RPMI8226 (cell line): ENCODE measurements around the gene MITD1.
"Not testable (repeated sequence)": the region's sequence is repeated elsewhere in the genome, so short reads cannot be mapped to it uniquely, and the experiment has no call there.

Experiments
- DNase-seq: peaks from one replicate; pipeline ENCODE4 v3.0.0-alpha.2; 2015

Gene MITD1

DNA sequence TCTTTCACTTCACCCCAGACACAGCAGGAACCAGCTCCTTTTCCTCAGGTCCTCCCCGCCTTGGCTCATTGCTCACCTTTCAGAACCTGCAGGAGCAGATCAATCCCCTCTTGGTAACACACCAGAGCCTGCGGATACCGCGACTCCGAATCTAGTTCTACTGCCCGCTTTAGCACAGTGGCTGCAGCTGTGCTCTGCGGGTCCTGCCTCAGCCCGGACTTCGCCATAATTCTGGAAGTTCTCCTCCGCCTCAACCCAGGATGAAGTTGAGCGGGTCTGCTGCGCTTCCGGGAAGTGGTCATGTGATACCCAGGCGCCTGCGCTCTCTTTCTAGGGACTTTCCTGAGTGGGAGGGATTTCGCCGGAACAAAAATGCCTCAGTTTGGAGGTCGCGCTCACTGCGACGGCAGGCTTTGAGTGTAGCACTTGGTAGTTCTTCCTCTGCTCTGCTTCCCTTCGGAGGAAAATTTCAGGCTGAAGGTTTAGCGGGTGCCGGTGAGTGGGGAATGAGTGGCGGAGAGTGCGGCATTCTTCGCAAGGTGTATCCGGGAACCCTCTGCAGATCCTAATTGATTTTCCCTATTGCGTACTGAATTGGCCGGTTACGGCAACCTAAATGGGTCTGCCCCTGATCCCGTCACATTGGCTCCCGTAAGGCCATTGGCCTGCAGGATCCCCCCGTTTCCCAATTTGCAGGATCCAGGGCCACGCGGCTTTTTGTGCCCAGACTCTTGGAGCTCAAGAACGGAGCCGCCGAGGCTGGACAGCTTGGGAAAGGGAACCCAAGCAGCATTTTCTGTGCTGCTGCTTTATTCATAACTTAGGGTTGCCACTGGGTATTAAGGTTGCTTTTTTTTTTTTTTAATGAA lies at the start of gene MITD1, which contains the start of gene MRPL30:
MITD1 (minus strand) TSS at position 304 of the 869 bp plus-strand sequence; CDS start at position 227, 77 bp downstream.
MRPL30 (plus strand) TSS at position 430 of the 869 bp plus-strand sequence. CDS start 5,020 bp downstream, outside the sequence.
- DNase-seq, result peak; percentile 95

DNA sequence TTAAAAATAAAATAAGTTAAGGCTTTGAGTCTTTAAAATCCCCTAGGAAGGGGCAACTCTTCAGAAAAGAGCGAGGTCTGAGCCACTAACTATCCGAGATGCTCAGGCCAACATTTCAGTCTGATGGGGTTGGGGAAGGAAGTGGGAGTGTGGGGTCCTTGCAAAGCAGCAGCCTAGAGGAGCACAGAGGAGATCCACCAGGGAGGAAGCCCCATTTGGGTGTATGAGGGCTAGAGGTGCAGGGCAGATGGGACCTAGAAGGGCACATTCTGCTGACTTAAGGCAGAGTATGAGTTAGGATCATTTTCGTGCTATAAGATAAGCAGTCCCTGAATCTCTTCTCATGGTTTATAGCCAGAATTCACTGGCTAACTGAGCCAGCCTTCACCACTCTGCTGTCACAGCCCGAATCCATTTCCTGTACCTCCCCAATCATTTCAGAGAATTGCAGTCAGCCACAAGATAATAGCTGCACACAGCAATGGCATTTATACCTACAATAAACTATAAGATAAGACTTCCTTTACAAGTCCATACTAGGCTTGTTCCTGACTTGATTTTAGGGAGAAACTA lies 37.2 kb upstream of the MITD1 start:
- DNase-seq, result no peak

- no peak for DNase-seq
Measured at GRCh38 chr2:99216096-99216495, 35.2 kb upstream of the MITD1 start.

DNA sequence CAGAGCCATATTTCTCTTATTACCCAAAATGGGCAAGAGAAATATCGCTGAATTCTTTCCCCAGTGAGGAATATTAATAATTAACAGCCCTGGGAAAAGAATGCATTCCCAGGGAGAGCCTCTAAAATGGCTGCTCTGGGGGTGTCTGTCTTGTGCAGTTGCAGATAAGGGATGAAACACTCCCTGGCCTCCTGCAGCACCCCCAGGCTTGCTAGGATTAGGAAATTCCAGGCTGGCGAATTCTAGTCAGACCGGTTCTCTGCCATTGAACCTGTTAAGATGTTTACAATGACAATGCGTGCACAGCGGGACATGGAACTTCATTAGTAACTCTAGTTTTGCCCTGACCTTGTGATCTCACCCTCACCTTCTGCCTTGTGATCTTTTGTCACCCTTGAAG lies 24.6 kb upstream of the MITD1 start:
- DNase-seq, result no peak

- DNase-seq, result no peak
Measured at GRCh38 chr2:99201959-99202678, 21.3 kb upstream of the MITD1 start.

- DNase-seq, result no peak
Measured at GRCh38 chr2:99200076-99200800, 19.4 kb upstream of the MITD1 start.

DNA sequence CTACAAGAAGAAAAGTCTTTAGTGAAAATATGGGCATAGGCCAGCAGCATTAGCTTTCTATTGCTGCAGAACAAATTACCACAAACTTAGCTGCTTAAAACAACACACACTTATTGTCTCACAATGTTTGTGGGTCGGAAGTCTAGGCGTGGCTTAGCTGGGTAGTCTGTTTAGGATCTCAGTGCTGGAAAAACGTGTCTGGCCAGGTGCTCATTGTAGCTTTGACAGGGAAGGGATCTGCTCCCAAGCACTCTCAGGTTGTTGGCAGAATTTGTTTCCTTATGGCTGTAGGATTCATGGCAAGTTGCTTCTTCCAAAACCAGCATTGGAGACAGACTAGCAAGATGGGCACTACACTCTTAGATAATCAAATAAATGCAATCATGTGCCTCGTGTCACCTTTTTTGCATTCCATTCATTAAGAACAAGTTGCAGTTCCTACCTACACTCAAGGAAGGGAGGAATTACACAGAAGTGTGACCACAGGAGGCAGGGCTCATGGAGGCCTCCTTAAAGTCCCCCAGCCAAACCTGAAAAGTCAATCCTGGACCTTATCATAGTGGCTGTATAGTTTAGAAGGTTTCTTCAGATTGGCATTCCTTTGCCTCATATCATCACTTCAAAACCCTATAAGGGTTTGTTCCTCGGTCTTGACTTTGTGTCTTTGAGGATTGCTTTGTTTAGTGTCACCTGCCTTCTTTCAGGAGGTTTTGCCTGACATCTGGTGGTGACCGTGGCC lies 17.4 kb upstream of the MITD1 start:
- no peak for DNase-seq

- DNase-seq, result not testable (repeated sequence)
Measured at GRCh38 chr2:99192364-99192763, 11.5 kb upstream of the MITD1 start.

GRCh38 chr2:99190548-99190947 lies 9.7 kb upstream of the MITD1 start:
- no peak for DNase-seq

GRCh38 chr2:99188357-99188756 lies 7.5 kb upstream of the MITD1 start:
- no peak for DNase-seq

DNA sequence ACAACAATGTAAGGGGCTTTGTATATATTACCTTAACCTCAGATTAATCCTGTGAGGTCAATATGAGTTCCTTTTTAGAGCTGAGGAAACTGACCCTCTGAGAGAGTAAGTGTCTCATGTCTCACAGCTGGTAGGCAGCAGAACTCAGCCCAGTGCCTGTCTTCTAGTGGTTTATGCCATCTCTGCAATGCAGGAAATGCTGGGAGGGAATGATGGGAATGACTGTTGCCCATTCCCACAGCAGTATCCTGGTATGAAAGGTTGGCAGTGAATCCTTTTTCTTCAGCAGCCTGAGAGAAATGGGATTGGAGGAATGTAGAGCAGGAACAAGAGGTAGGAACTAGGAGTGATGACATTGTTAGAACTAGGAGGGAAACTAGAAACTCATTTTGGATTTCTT lies 6.2 kb upstream of the MITD1 start:
- no peak for DNase-seq

- DNase-seq, result no peak
Measured at GRCh38 chr2:99184811-99185210, 4.0 kb upstream of the MITD1 start.

DNA sequence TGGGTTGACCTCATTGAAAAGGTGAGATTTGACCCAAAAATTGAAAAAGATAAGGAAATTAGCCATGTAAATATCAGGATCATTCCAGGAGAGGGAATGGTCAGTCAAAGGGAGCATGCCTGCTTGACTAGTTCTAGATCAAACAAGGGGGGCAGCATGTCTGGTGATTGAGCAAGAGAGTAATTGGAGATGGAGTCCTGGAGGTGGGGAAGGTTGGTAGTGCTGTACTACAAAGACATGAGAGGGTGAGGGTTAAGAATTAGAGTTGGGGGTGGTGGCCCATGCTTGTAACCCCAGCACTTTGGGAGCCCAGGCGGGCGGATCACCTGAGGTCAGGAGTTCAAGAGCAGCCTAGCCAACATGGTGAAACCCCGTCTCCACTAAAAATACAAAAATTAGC lies 2.2 kb upstream of the MITD1 start:
- DNase-seq, result no peak

DNA sequence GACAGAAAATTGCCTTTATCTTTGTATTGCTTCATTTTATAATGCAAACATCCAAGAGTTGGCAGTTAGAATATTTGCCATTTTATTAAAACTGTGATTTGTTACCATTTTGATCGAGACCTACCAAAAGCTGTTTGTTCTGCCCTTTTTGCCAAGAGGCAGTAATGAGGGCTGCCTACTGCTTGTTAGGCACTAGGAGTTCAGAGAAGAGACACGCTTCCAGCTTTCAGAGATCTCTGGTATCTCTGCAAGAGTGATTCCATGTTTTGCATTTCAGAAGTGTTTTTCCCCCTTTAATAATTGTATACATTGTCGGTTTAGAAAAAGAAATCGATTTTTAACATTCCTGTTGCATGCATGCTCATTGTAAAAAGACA lies 754 bp upstream of the MITD1 start:
- DNase-seq, result peak; percentile 19

GRCh38 chr2:99171377-99172140 lies 9.3 kb downstream of the MITD1 start:
- DNase-seq, result no peak

DNA sequence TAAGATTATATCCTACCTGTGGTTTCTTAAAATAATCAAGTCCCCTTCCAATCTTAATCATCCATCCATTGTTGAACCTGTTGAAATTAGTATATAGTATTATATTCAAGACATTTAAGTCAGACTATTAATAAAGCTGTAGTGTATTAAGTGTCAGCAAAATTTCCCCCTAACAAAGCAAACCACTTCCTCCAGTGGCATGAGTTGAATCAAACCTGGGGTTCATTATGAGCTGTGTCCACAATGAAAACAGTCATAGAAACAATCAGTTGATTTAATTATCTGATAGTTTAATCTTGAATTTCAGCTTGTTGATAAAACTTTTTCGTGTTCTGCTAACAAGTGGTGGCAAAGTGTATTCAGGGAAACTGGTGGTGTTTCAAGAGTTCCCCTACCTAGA lies 11.3 kb downstream of the MITD1 start:
- DNase-seq, result no peak

GRCh38 chr2:99166218-99166617 lies 14.6 kb downstream of the MITD1 start:
- DNase-seq, result no peak

DNA sequence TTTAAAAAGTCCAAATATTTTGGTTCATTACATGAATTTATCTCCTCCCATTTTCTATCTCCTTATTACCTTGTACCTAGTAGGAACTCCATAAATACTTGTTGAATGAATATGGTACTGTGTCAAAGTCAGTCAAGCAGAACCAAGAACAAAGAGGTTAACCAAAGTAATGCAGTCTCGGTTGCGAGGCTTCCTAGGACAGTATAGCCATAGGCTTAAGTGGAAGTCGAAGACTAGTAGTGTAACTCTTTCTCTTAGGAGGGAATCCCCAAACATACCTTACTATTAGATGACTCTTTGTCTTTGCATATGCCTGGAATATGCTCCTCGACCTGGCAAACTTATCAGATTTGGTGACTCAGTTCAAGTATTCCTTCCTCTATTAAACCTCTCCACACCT lies 21.3 kb downstream of the MITD1 start:
- no peak for DNase-seq

- no peak for DNase-seq
Measured at GRCh38 chr2:99158599-99158998, 22.3 kb downstream of the MITD1 start.

GRCh38 chr2:99156891-99157290 lies 24.0 kb downstream of the MITD1 start:
- DNase-seq, result no peak
